Tibial nerve (tissue), 4 donors: ENCODE results near the gene ETV2. TPM values are rescaled to one million over a fixed set of nuclear protein-coding genes. Genes with fewer than 3 reads are reported as not detected.

Experiments used
- DNase-seq, 2 donors: peaks; one replicate each; pipeline ENCODE4 v3.0.0-alpha.2; 2019; ENCODE audit warnings: low spot score in 2 of 2
- H3K27ac ChIP-seq, 4 donors: fragments of 200-600 bp; sonication (generic) in 3 of 4; one replicate each; pipeline ENCODE4 v1.5.1; 2017 to 2019; ENCODE audit warnings: mild to moderate bottlenecking in 1 of 4
- H3K27me3 ChIP-seq, 2 donors: fragments of 200-600 bp; sonication (generic) in 1 of 2; one replicate each; pipeline versions ENCODE4 v1.5.1 to v1.6.0; 2017 to 2019
- H3K36me3 ChIP-seq, 3 donors: fragments of 200-600 bp; sonication (generic); one replicate each; pipeline ENCODE4 v1.5.1; 2018 to 2019
- H3K4me1 ChIP-seq, 4 donors: fragments of 200-600 bp; sonication (generic) in 3 of 4; one replicate each; pipeline ENCODE4 v1.5.1; 2017 to 2019
- H3K4me3 ChIP-seq, 4 donors: fragments of 200-600 bp; sonication (generic) in 3 of 4; one replicate each; pipeline ENCODE4 v1.5.1; 2017 to 2019; ENCODE audit warnings: mild to moderate bottlenecking in 1 of 4, moderate library complexity in 1 of 4
- H3K9me3 ChIP-seq, 4 donors: fragments of 200-600 bp; sonication (generic) in 3 of 4; one replicate each; pipeline ENCODE4 v1.5.1; 2017 to 2019
- EP300 ChIP-seq, 2 donors: sonication (generic); formaldehyde crosslinking; IDR thresholded peaks; one replicate each; pipeline ENCODE4 v1.6.1; 2017; ENCODE audit warnings: antibody characterized with exemption in 2 of 2, mild to moderate bottlenecking in 1 of 2
- POLR2A ChIP-seq, 2 donors: fragments of 450-650 bp; IDR thresholded peaks; one replicate each; pipeline ENCODE4 v1.6.1; 2017; ENCODE audit warnings: antibody characterized with exemption in 2 of 2, mild to moderate bottlenecking in 2 of 2, moderate library complexity in 2 of 2
- WGBS, 2 donors: methylation state at CpG; one replicate each; pipeline ENCODE4 v1.1.5; 2018; 5-methylcytosine and 5-hydroxymethylcytosine counted together
- total RNA-seq, 4 donors: library from RNA; depleted of rRNA; stranded (reverse); fragments of >200 nt; gene quantifications; one replicate each; pipeline ENCODE4 v1.1.0, GENCODE V29; 2016
- TF ChIP-seq, protein P1 (sequence below), 5 experiments: fragments of 200-600 bp in 3 of 5; fragments of 450-650 bp in 2 of 5; sonication (generic) in 3 of 5; IDR thresholded peaks; one replicate each; pipeline ENCODE4 v1.5.1; 2016 to 2019; ENCODE audit warnings: antibody characterized with exemption in 5 of 5, mild to moderate bottlenecking in 3 of 5, moderate library complexity in 2 of 5

ETV2 gene
- total RNA-seq, 4 donors from 2014 or later, result 0.84 to 2.2 TPM; not detected in 2

GRCh38 chr19:35693835-35694599 lies 52.5 kb downstream of the ETV2 start:
- Histone ChIP-seq H3K36me3 (no peaks in the 10 kb centered on the region), H3K9me3 (no peaks in the 10 kb centered on the region), H3K4me3 (no peak overlapping the region), H3K27ac (no peak overlapping the region), H3K4me1 (no peaks in the 10 kb centered on the region), H3K27me3 (no peaks in the 10 kb centered on the region)
- WGBS, 2 donors, result 25 to 30% methylated on average over 8 of the region's 8 CpGs
- peak; percentile 71 to 91 for DNase-seq
- TF ChIP-seq, protein P1, sequence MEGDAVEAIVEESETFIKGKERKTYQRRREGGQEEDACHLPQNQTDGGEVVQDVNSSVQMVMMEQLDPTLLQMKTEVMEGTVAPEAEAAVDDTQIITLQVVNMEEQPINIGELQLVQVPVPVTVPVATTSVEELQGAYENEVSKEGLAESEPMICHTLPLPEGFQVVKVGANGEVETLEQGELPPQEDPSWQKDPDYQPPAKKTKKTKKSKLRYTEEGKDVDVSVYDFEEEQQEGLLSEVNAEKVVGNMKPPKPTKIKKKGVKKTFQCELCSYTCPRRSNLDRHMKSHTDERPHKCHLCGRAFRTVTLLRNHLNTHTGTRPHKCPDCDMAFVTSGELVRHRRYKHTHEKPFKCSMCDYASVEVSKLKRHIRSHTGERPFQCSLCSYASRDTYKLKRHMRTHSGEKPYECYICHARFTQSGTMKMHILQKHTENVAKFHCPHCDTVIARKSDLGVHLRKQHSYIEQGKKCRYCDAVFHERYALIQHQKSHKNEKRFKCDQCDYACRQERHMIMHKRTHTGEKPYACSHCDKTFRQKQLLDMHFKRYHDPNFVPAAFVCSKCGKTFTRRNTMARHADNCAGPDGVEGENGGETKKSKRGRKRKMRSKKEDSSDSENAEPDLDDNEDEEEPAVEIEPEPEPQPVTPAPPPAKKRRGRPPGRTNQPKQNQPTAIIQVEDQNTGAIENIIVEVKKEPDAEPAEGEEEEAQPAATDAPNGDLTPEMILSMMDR (IDR thresholded peaks at IDR 0.05), result peak; percentile 92 to 96 (median 94)
- TF ChIP-seq EP300 (IDR thresholded peaks at IDR 0.05), result peak in 1 of 2 donors; percentile 50
- no peak for TF ChIP-seq POLR2A (IDR thresholded peaks at IDR 0.05)

Other genes with a start within 250 kb of the ETV2 start
- gene FFAR2, start 193.5 kb upstream of the ETV2 start, total RNA-seq, result under 1 TPM in 1 of 4 donors, not detected in 3; 0.22 TPM
- gene KRTDAP, start 151.3 kb upstream of the ETV2 start, total RNA-seq, result not detected
- gene DMKN, start 128.1 kb upstream of the ETV2 start, total RNA-seq, result 10 to 100 TPM in 3 of 4 donors, 1 to 10 TPM in 1; 8.2 to 33.5 (median 26.5) TPM
- gene SBSN, start 113.4 kb upstream of the ETV2 start, total RNA-seq, result not detected
- gene GAPDHS, start 108.3 kb upstream of the ETV2 start, total RNA-seq, result not detected
- 100 to 1,000 TPM in 1 of 4 donors, 10 to 100 TPM in 3; 63.8 to 103 (median 68.2) TPM for gene TMEM147, start 96.1 kb upstream of the ETV2 start, total RNA-seq
- gene ATP4A, start 78.1 kb upstream of the ETV2 start, total RNA-seq, result under 1 TPM in 1 of 4 donors, not detected in 3; 0.63 TPM
- gene PMIS2, start 55.6 kb upstream of the ETV2 start, total RNA-seq, result not detected
- gene HAUS5, start 29.0 kb upstream of the ETV2 start, total RNA-seq, result 10 to 100 TPM in 3 of 4 donors, 1 to 10 TPM in 1; 9.8 to 17.1 (median 11.0) TPM
- gene RBM42, start 12.7 kb upstream of the ETV2 start, total RNA-seq, result 10 to 100 TPM; 77.4 to 88.3 (median 80.0) TPM
- gene COX6B1, start 6.6 kb downstream of the ETV2 start, total RNA-seq, result 100 to 1,000 TPM; 293 to 338 (median 316) TPM
- gene UPK1A, start 24.8 kb downstream of the ETV2 start, total RNA-seq, result not detected
- not detected for gene ZBTB32, start 62.8 kb downstream of the ETV2 start, total RNA-seq
- gene KMT2B, start 76.3 kb downstream of the ETV2 start, total RNA-seq, result 10 to 100 TPM; 12.9 to 38.7 (median 25.5) TPM
- gene IGFLR1, start 100.7 kb downstream of the ETV2 start, total RNA-seq, result 10 to 100 TPM in 2 of 4 donors, 1 to 10 TPM in 2; 4.8 to 25.5 (median 10.7) TPM
- gene U2AF1L4, start 103.7 kb downstream of the ETV2 start, total RNA-seq, result 10 to 100 TPM; 17.8 to 51.1 (median 43.2) TPM
- gene PSENEN, start 103.9 kb downstream of the ETV2 start, total RNA-seq, result 10 to 100 TPM; 33.1 to 46.7 (median 40.3) TPM
- gene LIN37, start 106.8 kb downstream of the ETV2 start, total RNA-seq, result 10 to 100 TPM; 18.1 to 32.7 (median 20.6) TPM
- gene HSPB6, start 115.3 kb downstream of the ETV2 start, total RNA-seq, result 100 to 1,000 TPM in 3 of 4 donors, 10 to 100 TPM in 1; 85.2 to 190 (median 124) TPM
- 10 to 100 TPM; 14.2 to 32.7 (median 19.9) TPM for gene PROSER3, start 116.4 kb downstream of the ETV2 start, total RNA-seq
- 10 to 100 TPM in 3 of 4 donors, 1 to 10 TPM in 1; 6.6 to 46.8 (median 26.1) TPM for gene ARHGAP33, start 133.8 kb downstream of the ETV2 start, total RNA-seq
- not detected for gene PRODH2, start 171.1 kb downstream of the ETV2 start, total RNA-seq
- not detected for gene NPHS1, start 210.8 kb downstream of the ETV2 start, total RNA-seq
- under 1 TPM in 1 of 4 donors, not detected in 3; 0.44 TPM for gene KIRREL2, start 215.2 kb downstream of the ETV2 start, total RNA-seq
- 10 to 100 TPM in 2 of 4 donors, 1 to 10 TPM in 2; 8.7 to 19.7 (median 10.7) TPM for gene APLP1, start 226.8 kb downstream of the ETV2 start, total RNA-seq